ENCODE data around the gene PCDHGB6. TPM values are rescaled to one million over a fixed set of nuclear protein-coding genes. Genes with fewer than 3 reads are reported as not detected.
"Not testable (repeated sequence)": the region's sequence is repeated elsewhere in the genome, so short reads cannot be mapped to it uniquely, and the experiment has no call there.

PCDHGB6 gene
- polyA plus RNA-seq (2013, experiment 1 of 2): 2.4 TPM
- 2.6 TPM for polyA plus RNA-seq (2013, experiment 2 of 2)

DNA sequence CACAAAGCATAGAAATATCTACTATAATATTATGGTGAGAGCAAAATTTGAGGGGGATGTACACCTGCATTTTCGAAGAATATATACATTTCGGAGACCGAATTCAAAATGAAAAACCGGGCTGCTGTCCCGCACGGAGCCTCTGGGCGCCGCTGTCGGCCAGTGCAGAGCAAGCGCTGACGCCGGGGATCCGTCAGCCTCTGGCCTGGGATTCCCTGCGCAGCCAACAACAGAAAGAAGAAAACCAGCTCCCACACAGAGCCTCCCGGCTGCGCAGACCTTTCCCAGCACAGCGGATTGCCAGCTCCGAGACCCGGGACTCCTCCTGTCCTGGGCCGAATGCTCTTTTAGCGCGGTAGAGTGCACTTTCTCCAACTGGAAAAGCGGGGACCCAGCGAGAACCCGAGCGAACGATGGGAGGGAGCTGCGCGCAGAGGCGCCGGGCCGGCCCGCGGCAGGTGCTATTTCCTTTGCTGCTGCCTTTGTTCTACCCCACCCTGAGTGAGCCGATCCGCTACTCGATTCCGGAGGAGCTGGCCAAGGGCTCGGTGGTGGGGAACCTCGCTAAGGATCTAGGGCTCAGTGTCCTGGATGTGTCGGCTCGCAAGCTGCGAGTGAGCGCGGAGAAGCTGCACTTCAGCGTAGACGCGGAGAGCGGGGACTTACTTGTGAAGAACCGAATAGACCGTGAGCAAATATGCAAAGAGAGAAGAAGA, at the start of gene PCDHGB6:
PCDHGB6 (plus strand) TSS at position 232 of the 716 bp plus-strand sequence; CDS start at position 414, 182 bp downstream.
- H2BK15ac ChIP-seq (replicated peaks; ENCODE audit: low read depth); H2BK5ac ChIP-seq (ENCODE audit: low read length); H3K4ac ChIP-seq (ENCODE audit: low read depth, low read length); H3K79me2 ChIP-seq (ENCODE audit: control insufficient read depth, insufficient read depth, low read length); H3K23ac ChIP-seq (ENCODE audit: low read length); H3K4me1 ChIP-seq (ENCODE audit: control insufficient read depth, low read depth, low read length); H3K79me1 ChIP-seq (ENCODE audit: low read length); H4K8ac ChIP-seq (ENCODE audit: low read depth, low read length); H2AK5ac ChIP-seq (ENCODE audit: low read length); H2BK120ac ChIP-seq (ENCODE audit: low read depth, low read length); H4K5ac ChIP-seq (ENCODE audit: low read length); H3K27me3 ChIP-seq (ENCODE audit: insufficient read depth, low read length, poor library complexity); H3K27ac ChIP-seq (ENCODE audit: low read depth, low read length); H3K18ac ChIP-seq (ENCODE audit: low read length); H3K36me3 ChIP-seq (ENCODE audit: control insufficient read depth, insufficient read depth, low read length): not testable (repeated sequence)
- DNase-seq: peak; percentile 84
- peak within 1 kb of the TSS; percentile 53 for H3K4me3 ChIP-seq (ENCODE audit: low read length)
- H3K4me2 ChIP-seq (ENCODE audit: low read length): peak within 1 kb of the TSS; percentile 75
- no CpG with 5 or more reads among the region's 51 CpGs for WGBS (ENCODE audit: extremely low coverage, insufficient coverage, low lambda C conversion rate)
- H3K9ac ChIP-seq (ENCODE audit: low read length): peak within 1 kb of the TSS; percentile 67
- H3K56ac ChIP-seq (ENCODE audit: low read length): peak within 1 kb of the TSS; percentile 80

DNA sequence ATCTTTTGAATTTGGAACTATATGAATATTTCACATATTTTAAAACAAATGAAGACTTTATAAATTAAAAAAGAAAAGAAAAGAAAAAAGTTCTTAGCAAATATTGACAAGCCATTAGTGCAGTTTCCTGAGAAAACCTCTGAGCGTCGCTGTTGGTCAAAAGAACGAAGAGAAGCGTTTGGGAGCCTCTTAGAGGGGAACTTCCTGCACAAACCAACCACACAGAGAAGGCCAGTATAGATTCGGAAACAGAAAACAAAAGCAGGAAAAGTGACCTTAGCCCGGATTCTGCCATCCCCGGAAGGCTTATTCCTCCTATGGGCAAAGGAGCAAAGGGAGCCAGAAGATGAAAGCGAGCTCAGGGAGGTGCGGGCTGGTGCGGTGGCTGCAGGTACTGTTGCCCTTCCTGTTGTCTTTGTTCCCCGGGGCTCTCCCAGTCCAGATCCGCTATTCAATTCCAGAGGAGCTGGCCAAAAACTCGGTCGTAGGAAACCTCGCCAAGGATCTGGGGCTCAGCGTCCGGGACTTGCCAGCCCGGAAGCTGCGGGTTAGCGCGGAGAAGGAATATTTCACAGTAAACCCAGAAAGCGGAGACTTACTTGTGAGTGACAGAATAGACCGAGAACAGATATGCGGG, 47.9 kb upstream of the PCDHGB6 start, which contains the start of gene PCDHGB2:
PCDHGB2 (plus strand) TSS at position 205 of the 637 bp plus-strand sequence; CDS start at position 347, 142 bp downstream.
- no peak within 1 kb of the TSS for H2AK5ac ChIP-seq (ENCODE audit: low read length)
- no peak within 1 kb of the TSS for H3K23ac ChIP-seq (ENCODE audit: low read length)
- H2BK5ac ChIP-seq (ENCODE audit: low read length): no peak within 1 kb of the TSS
- H3K4me2 ChIP-seq (ENCODE audit: low read length): no peak within 1 kb of the TSS
- WGBS (ENCODE audit: extremely low coverage, insufficient coverage, low lambda C conversion rate): no CpG with 5 or more reads among the region's 24 CpGs
- H3K4me1 ChIP-seq (ENCODE audit: control insufficient read depth, low read depth, low read length): no peaks in the 10 kb centered on the region
- no peaks in the 10 kb centered on the region for H3K27me3 ChIP-seq (ENCODE audit: insufficient read depth, low read length, poor library complexity)
- H3K79me1 ChIP-seq (ENCODE audit: low read length): no peaks in the 10 kb centered on the region
- no peaks in the 10 kb centered on the region for H3K36me3 ChIP-seq (ENCODE audit: control insufficient read depth, insufficient read depth, low read length)
- peak; percentile 73 for DNase-seq
- no peak within 1 kb of the TSS for H3K4me3 ChIP-seq (ENCODE audit: low read length)
- no peak within 1 kb of the TSS for H4K8ac ChIP-seq (ENCODE audit: low read depth, low read length)
- no peaks in the 10 kb centered on the region for H3K79me2 ChIP-seq (ENCODE audit: control insufficient read depth, insufficient read depth, low read length)
- no peak within 1 kb of the TSS for H2BK15ac ChIP-seq (replicated peaks; ENCODE audit: low read depth)
- no peak within 1 kb of the TSS for H3K27ac ChIP-seq (ENCODE audit: low read depth, low read length)
- no peak within 1 kb of the TSS for H2BK120ac ChIP-seq (ENCODE audit: low read depth, low read length)
- no peak within 1 kb of the TSS for H3K9ac ChIP-seq (ENCODE audit: low read length)
- no peak within 1 kb of the TSS for H3K4ac ChIP-seq (ENCODE audit: low read depth, low read length)
- H4K5ac ChIP-seq (ENCODE audit: low read length): no peak within 1 kb of the TSS
- H3K56ac ChIP-seq (ENCODE audit: low read length): no peak within 1 kb of the TSS
- H3K18ac ChIP-seq (ENCODE audit: low read length): no peak within 1 kb of the TSS

DNA sequence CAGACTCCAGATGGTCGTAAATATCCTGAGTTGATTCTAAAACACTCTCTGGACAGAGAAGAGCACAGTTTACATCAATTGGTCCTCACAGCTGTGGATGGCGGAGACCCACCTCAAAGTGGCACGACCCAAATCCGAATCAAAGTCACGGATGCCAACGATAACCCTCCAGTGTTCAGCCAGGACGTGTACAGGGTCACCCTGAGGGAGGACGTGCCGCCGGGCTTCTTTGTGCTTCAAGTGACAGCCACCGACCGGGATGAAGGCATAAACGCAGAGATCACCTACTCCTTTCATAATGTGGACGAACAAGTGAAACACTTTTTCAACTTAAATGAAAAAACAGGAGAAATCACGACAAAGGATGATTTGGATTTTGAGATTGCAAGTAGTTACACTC, 47.1 kb upstream of the PCDHGB6 start:
- no peak overlapping the region for H2BK15ac ChIP-seq (replicated peaks; ENCODE audit: low read depth)
- H3K4me2 ChIP-seq (ENCODE audit: low read length): no peak overlapping the region
- H3K56ac ChIP-seq (ENCODE audit: low read length): no peak overlapping the region
- no peak overlapping the region for H3K4ac ChIP-seq (ENCODE audit: low read depth, low read length)
- no peak overlapping the region for H3K9ac ChIP-seq (ENCODE audit: low read length)
- H3K27ac ChIP-seq (ENCODE audit: low read depth, low read length): no peak overlapping the region
- no peak overlapping the region for H2BK5ac ChIP-seq (ENCODE audit: low read length)
- no peak overlapping the region for H3K23ac ChIP-seq (ENCODE audit: low read length)
- H3K27me3 ChIP-seq (ENCODE audit: insufficient read depth, low read length, poor library complexity): no peaks in the 10 kb centered on the region
- no CpG with 5 or more reads among the region's 15 CpGs for WGBS (ENCODE audit: extremely low coverage, insufficient coverage, low lambda C conversion rate)
- H3K18ac ChIP-seq (ENCODE audit: low read length): no peak overlapping the region
- no peaks in the 10 kb centered on the region for H3K79me2 ChIP-seq (ENCODE audit: control insufficient read depth, insufficient read depth, low read length)
- no peaks in the 10 kb centered on the region for H3K36me3 ChIP-seq (ENCODE audit: control insufficient read depth, insufficient read depth, low read length)
- H3K4me3 ChIP-seq (ENCODE audit: low read length): no peak overlapping the region
- no peak overlapping the region for H2AK5ac ChIP-seq (ENCODE audit: low read length)
- H4K5ac ChIP-seq (ENCODE audit: low read length): no peak overlapping the region
- DNase-seq: no peak
- H2BK120ac ChIP-seq (ENCODE audit: low read depth, low read length): no peak overlapping the region
- no peaks in the 10 kb centered on the region for H3K4me1 ChIP-seq (ENCODE audit: control insufficient read depth, low read depth, low read length)
- no peak overlapping the region for H4K8ac ChIP-seq (ENCODE audit: low read depth, low read length)
- no peaks in the 10 kb centered on the region for H3K79me1 ChIP-seq (ENCODE audit: low read length)

DNA sequence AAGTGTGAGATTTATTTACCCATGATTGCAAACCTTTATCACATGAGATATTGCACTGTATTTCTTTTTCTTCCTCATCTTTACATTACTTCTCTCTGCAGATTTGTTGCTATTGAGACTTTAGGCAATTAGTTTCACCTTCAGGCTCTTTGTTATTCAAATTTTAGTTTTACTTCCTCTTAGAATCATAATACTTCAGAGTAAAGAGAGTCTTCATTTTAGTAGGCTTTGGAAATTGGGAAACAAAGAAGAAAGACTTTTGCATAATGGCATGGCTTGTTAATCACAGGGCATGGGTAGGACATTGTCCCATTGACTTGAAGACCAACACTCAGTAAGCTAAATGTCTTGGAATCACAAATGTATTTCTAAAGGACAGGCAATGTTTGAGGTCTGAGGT, 45.1 kb upstream of the PCDHGB6 start:
- no peak overlapping the region for H2BK15ac ChIP-seq (replicated peaks; ENCODE audit: low read depth)
- no peak for DNase-seq
- no peaks in the 10 kb centered on the region for H3K27me3 ChIP-seq (ENCODE audit: insufficient read depth, low read length, poor library complexity)
- H3K36me3 ChIP-seq (ENCODE audit: control insufficient read depth, insufficient read depth, low read length): no peaks in the 10 kb centered on the region
- no peak overlapping the region for H3K27ac ChIP-seq (ENCODE audit: low read depth, low read length)
- no peak overlapping the region for H3K23ac ChIP-seq (ENCODE audit: low read length)
- no peaks in the 10 kb centered on the region for H3K4me1 ChIP-seq (ENCODE audit: control insufficient read depth, low read depth, low read length)
- H3K4ac ChIP-seq (ENCODE audit: low read depth, low read length): no peak overlapping the region
- no peak overlapping the region for H3K4me2 ChIP-seq (ENCODE audit: low read length)
- no peak overlapping the region for H2AK5ac ChIP-seq (ENCODE audit: low read length)
- H4K5ac ChIP-seq (ENCODE audit: low read length): no peak overlapping the region
- H2BK120ac ChIP-seq (ENCODE audit: low read depth, low read length): no peak overlapping the region
- H3K9ac ChIP-seq (ENCODE audit: low read length): no peak overlapping the region
- H4K8ac ChIP-seq (ENCODE audit: low read depth, low read length): no peak overlapping the region
- H3K79me2 ChIP-seq (ENCODE audit: control insufficient read depth, insufficient read depth, low read length): no peaks in the 10 kb centered on the region
- no peaks in the 10 kb centered on the region for H3K79me1 ChIP-seq (ENCODE audit: low read length)
- no peak overlapping the region for H3K18ac ChIP-seq (ENCODE audit: low read length)
- no peak overlapping the region for H3K4me3 ChIP-seq (ENCODE audit: low read length)
- no peak overlapping the region for H2BK5ac ChIP-seq (ENCODE audit: low read length)
- no peak overlapping the region for H3K56ac ChIP-seq (ENCODE audit: low read length)

DNA sequence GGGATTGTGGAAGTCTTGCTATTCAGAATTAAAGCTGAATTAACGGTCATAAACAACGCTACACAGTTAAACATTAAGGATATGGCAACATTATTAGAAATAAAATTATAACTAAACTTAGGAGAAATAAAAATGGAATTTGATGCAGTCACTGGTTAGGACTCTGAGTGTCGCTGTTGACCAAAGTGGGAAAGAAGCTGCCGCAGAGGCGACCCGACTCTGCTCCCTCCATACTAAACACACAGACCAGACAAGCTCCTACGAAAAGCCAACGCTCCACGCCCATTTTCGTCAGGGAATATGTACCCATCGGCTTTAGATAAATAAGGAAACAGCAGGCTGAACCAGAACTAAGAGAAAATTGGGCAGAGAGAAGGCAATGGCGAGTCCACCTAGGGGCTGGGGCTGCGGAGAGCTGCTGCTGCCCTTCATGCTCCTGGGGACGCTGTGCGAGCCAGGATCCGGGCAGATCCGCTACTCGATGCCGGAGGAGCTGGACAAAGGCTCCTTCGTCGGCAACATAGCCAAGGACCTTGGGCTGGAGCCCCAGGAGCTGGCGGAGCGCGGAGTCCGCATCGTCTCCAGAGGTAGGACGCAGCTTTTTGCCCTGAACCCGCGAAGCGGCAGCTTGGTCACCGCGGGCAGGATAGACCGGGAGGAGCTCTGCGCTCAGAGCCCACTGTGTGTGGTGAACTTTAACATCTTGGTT, 43.7 kb upstream of the PCDHGB6 start, which contains the start of gene PCDHGA5:
PCDHGA5 (plus strand) TSS at position 211 of the 709 bp plus-strand sequence; CDS start at position 380, 169 bp downstream.
- no peak within 1 kb of the TSS for H4K8ac ChIP-seq (ENCODE audit: low read depth, low read length)
- no peak within 1 kb of the TSS for H2AK5ac ChIP-seq (ENCODE audit: low read length)
- H3K27ac ChIP-seq (ENCODE audit: low read depth, low read length): no peak within 1 kb of the TSS
- H3K23ac ChIP-seq (ENCODE audit: low read length): no peak within 1 kb of the TSS
- no peak for DNase-seq
- H3K79me2 ChIP-seq (ENCODE audit: control insufficient read depth, insufficient read depth, low read length): no peaks in the 10 kb centered on the region
- no peak within 1 kb of the TSS for H2BK5ac ChIP-seq (ENCODE audit: low read length)
- no peak within 1 kb of the TSS for H3K56ac ChIP-seq (ENCODE audit: low read length)
- H3K4ac ChIP-seq (ENCODE audit: low read depth, low read length): no peak within 1 kb of the TSS
- H3K9ac ChIP-seq (ENCODE audit: low read length): no peak within 1 kb of the TSS
- H3K4me1 ChIP-seq (ENCODE audit: control insufficient read depth, low read depth, low read length): no peaks in the 10 kb centered on the region
- no peak within 1 kb of the TSS for H2BK120ac ChIP-seq (ENCODE audit: low read depth, low read length)
- WGBS (ENCODE audit: extremely low coverage, insufficient coverage, low lambda C conversion rate): no CpG with 5 or more reads among the region's 34 CpGs
- no peak within 1 kb of the TSS for H4K5ac ChIP-seq (ENCODE audit: low read length)
- no peak within 1 kb of the TSS for H3K18ac ChIP-seq (ENCODE audit: low read length)
- no peaks in the 10 kb centered on the region for H3K79me1 ChIP-seq (ENCODE audit: low read length)
- H2BK15ac ChIP-seq (replicated peaks; ENCODE audit: low read depth): no peak within 1 kb of the TSS
- H3K27me3 ChIP-seq (ENCODE audit: insufficient read depth, low read length, poor library complexity): no peaks in the 10 kb centered on the region
- no peaks in the 10 kb centered on the region for H3K36me3 ChIP-seq (ENCODE audit: control insufficient read depth, insufficient read depth, low read length)
- H3K4me3 ChIP-seq (ENCODE audit: low read length): no peak within 1 kb of the TSS
- H3K4me2 ChIP-seq (ENCODE audit: low read length): no peak within 1 kb of the TSS

All from mesendoderm (in vitro differentiated cells).